Testis (tissue), 2 donors: ENCODE data around the gene SENP2.

Experiments used
- CTCF ChIP-seq, 3 experiments: fragments of 450-650 bp in 2 of 3; fragments of 200-600 bp in 1 of 3; sonication (generic) in 1 of 3; IDR thresholded peaks; one replicate each; pipeline ENCODE4 v1.5.1; 2016 to 2019; ENCODE audit warnings: antibody characterized with exemption in 3 of 3, mild to moderate bottlenecking in 2 of 3, moderate library complexity in 1 of 3
- POLR2A ChIP-seq: fragments of 450-650 bp; IDR thresholded peaks from one replicate; pipeline ENCODE4 v1.6.1; 2017; ENCODE audit warnings: antibody characterized with exemption, mild to moderate bottlenecking, moderate library complexity

- TF ChIP-seq POLR2A (no peak), CTCF (IDR thresholded peaks at IDR 0.05) (no peak)
These were observed 46.9 kb downstream of the SENP2 start for GRCh38 chr3:185632996-185633395.
